Mesothelial cell of epicardium (in vitro differentiated cells): ENCODE data around the gene PIF1. TPM values are rescaled to one million over a fixed set of nuclear protein-coding genes. Genes with fewer than 3 reads are reported as not detected.
A peak's percentile ranks its signal among the peaks of the same experiment; 100 is the strongest.

Source experiments
- DNase-seq, 2 experiments: peaks; one replicate each; pipeline ENCODE4 v3.0.0; 2021; ENCODE audit warnings: low spot score in 2 of 2; ENCODE audit not compliant: unreplicated experiment in 2 of 2
- H3K27ac Mint-ChIP-seq: 2 replicates; pipeline ENCODE4 v1.8.0; 2021; ENCODE audit warnings: mixed read lengths
- H3K27me3 Mint-ChIP-seq: 2 replicates; pipeline ENCODE4 v1.8.0; 2021; ENCODE audit warnings: low read depth, mixed read lengths
- H3K36me3 Mint-ChIP-seq: 2 replicates; pipeline ENCODE4 v1.8.0; 2021; ENCODE audit warnings: mixed read lengths
- H3K4me1 Mint-ChIP-seq: 2 replicates; pipeline ENCODE4 v1.8.0; 2021; ENCODE audit warnings: mixed read lengths
- H3K4me3 Mint-ChIP-seq: 2 replicates; pipeline ENCODE4 v1.8.0; 2021; ENCODE audit warnings: mild to moderate bottlenecking, moderate library complexity, mixed read lengths
- H3K9me3 Mint-ChIP-seq: 2 replicates; pipeline ENCODE4 v1.8.0; 2021; ENCODE audit warnings: mixed read lengths
- total RNA-seq: library from RNA; stranded (reverse); gene quantifications from 3 replicates; pipeline ENCODE4 v1.2.1, GENCODE V29; 2021
- TF ChIP-seq, protein P1 (sequence below): fragments of 200-600 bp; sonication (generic); IDR thresholded peaks from one replicate; pipeline ENCODE4 v1.5.0; 2021; ENCODE audit warnings: antibody characterized with exemption; ENCODE audit not compliant: unreplicated experiment

PIF1 gene
- total RNA-seq, 1 donor from 2014 or later = 10.8 TPM

DNA sequence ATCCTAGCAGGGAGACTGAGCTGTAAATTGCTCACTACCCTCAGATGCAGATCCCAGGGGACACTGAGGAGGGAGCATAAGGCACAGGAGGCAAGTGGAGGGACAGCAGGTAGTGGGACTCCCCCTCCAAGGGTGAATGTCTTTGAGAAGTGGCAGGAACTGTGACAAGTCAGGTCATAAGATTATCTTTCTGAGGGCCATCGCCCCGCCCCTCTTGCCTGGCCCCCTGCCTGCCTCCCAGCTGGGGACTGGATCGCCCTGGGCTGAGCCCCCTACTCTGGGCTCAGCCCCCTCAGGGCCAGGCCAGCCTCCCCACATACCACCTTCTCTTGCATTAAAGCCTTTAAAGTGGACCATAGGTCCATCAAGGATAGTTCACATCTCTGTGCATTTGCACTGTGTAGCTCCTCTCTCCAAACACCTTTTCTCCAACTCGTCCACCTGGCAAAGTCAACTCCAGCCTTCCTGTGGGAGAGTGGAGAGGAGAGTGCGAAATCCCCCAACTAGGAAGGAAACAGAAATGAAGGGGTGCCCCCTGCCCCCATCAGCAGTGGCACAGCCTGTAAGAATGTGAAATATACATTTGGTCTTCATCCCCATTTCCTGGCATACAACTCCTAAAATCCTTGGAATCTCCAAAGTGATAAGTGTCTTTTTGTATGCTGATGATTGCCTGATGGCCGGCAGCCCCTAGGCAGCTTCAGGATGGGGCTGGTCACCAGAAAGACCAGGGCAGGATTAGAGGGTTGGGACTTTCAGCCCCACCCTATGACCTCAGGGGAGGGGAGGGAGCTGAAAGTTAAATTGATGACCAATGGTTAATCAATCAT lies 14.7 kb downstream of the PIF1 start:
- TF ChIP-seq, protein P1, sequence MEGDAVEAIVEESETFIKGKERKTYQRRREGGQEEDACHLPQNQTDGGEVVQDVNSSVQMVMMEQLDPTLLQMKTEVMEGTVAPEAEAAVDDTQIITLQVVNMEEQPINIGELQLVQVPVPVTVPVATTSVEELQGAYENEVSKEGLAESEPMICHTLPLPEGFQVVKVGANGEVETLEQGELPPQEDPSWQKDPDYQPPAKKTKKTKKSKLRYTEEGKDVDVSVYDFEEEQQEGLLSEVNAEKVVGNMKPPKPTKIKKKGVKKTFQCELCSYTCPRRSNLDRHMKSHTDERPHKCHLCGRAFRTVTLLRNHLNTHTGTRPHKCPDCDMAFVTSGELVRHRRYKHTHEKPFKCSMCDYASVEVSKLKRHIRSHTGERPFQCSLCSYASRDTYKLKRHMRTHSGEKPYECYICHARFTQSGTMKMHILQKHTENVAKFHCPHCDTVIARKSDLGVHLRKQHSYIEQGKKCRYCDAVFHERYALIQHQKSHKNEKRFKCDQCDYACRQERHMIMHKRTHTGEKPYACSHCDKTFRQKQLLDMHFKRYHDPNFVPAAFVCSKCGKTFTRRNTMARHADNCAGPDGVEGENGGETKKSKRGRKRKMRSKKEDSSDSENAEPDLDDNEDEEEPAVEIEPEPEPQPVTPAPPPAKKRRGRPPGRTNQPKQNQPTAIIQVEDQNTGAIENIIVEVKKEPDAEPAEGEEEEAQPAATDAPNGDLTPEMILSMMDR = no peak

GRCh38 chr15:64809649-64810496 lies 15.6 kb downstream of the PIF1 start:
- H3K9me3 Mint-ChIP-seq = no peaks in the 10 kb centered on the region

More for the DNA sequence above, 14.7 kb downstream of the PIF1 start:
- no peak for DNase-seq
- H3K36me3 Mint-ChIP-seq = no peaks in the 10 kb centered on the region
- H3K4me1 Mint-ChIP-seq = peaks cover 17% of the 10 kb centered on the region
- H3K27me3 Mint-ChIP-seq = no peaks in the 10 kb centered on the region
- H3K4me3 Mint-ChIP-seq = no peak overlapping the region
- no peaks in the 10 kb centered on the region for H3K9me3 Mint-ChIP-seq
- H3K27ac Mint-ChIP-seq = no peak overlapping the region

DNA sequence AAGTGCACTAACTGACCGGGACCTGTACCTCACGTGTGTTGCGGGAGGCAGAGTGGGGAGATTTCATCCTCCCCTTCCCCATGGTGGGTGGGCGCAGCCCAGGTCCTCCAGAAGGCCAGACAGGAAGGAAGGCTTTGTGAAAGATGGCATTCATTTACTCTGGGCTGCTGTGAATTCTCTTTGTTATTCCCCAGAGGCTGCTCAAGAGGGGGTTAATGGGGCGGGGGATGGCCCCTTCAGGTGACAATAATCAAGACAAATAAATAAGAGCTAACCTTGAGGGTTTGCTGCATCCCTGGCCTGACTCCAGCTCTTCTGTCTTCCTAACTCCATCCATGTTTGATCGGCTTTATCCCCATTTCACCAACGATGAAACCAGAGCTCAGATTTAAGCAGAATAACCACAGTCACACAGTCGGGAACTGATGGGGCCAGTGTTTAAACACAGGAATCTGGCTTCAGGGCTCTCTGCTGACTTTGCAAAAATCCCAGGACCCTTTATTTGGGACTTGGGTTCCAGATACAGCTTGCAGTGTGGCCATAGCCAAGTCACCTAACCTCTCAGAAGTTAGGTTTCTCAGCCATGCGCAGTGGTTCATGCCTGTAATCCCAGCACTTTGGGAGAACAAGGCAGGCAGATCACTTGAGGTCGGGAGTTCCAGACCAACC lies 16.5 kb downstream of the PIF1 start:
- Mint-ChIP-seq H3K4me1 (peaks cover 17% of the 10 kb centered on the region), H3K27ac (no peak overlapping the region), H3K36me3 (no peaks in the 10 kb centered on the region), H3K4me3 (no peak overlapping the region), H3K9me3 (no peaks in the 10 kb centered on the region), H3K27me3 (no peaks in the 10 kb centered on the region)
- TF ChIP-seq, protein P1 = no peak
- no peak for DNase-seq

More at GRCh38 chr15:64809649-64810496, 15.6 kb downstream of the PIF1 start:
- H3K4me3 Mint-ChIP-seq = no peak overlapping the region
- H3K4me1 Mint-ChIP-seq = peaks cover 17% of the 10 kb centered on the region
- H3K27ac Mint-ChIP-seq = no peak overlapping the region
- H3K27me3 Mint-ChIP-seq = no peaks in the 10 kb centered on the region
- no peaks in the 10 kb centered on the region for H3K36me3 Mint-ChIP-seq
- TF ChIP-seq, protein P1 = peak; percentile 85
- peak; percentile 77 to 88 for DNase-seq

DNA sequence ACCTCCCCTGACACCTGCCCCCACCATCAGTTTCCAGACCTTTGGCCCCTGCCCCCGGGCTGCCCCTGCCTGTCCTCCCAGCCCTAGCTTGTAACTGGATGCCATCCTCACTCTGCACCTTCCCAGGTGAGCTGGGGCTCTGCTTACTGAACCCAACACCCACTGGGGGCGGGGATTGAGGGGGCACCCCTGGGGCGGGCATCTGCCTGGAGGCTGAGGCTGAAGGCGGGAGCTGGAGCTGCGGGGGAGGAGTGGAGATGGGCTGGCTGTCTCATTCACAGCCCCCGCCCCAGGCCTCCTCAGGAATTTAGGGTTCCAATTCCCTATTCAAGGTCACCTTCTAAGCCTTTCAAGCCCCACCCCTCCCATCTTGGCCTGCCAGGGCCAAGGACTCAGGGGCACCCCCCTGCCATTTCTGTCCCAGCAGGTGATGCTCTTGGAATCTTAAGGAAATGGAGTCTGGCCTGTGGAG lies 17.7 kb downstream of the PIF1 start:
- Mint-ChIP-seq H3K27me3 (no peaks in the 10 kb centered on the region), H3K27ac (no peak overlapping the region), H3K4me1 (peaks cover 13% of the 10 kb centered on the region), H3K9me3 (no peaks in the 10 kb centered on the region), H3K36me3 (no peaks in the 10 kb centered on the region), H3K4me3 (no peak overlapping the region)
- TF ChIP-seq, protein P1 = no peak
- DNase-seq = no peak

DNA sequence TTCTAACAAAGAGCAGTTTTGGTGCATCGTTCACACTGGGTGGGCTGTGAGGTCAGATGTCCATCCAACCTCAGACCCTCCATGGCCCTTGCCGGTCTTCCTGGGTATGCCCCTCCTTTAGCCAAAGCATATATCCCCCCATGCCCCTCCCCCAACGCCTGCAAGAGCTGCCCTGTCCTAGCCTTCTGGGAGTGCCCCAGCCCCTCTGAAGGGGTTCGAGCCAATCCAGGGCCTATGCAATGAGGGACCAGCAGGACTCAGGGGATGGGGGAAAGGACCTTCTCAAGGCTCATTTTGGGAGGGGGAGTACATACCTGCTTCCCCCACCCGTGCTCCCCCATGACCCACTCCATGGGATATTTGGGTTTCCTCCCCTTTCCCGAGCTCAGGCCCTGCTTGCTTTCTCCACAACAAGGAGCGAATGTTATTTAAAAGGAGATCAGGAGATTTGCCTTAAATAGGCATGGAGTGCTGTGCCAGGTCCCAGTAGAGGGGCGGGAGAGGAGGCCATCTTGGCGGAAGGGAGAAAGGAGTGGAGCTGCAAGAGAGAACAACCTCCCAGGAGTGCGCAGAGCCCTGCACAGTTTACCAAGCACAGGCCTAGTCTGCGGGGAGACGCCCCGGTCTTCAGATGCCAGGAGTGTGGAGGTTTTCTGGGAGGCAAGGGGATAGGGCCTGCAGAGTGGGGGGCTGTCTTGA lies 18.2 kb downstream of the PIF1 start:
- Mint-ChIP-seq H3K9me3 (no peaks in the 10 kb centered on the region), H3K4me1 (peaks cover 11% of the 10 kb centered on the region), H3K27ac (peak overlapping the region; percentile 37), H3K4me3 (no peak overlapping the region), H3K27me3 (no peaks in the 10 kb centered on the region), H3K36me3 (no peaks in the 10 kb centered on the region)
- DNase-seq = no peak
- TF ChIP-seq, protein P1 = no peak
